Left lung (tissue), 10 donors: ENCODE data around the gene SH3BP5L. TPM values are rescaled to one million over a fixed set of nuclear protein-coding genes. Genes with fewer than 3 reads are reported as not detected.
A peak's percentile ranks its signal among the peaks of the same experiment; 100 is the strongest.
"Not testable (repeated sequence)": the region's sequence is repeated elsewhere in the genome, so short reads cannot be mapped to it uniquely, and the experiment has no call there.

Source experiments
- ATAC-seq: fragments of 200-7000 bp; cut with Tn5 transposase; one replicate; pipeline ENCODE4 v1.9.1; 2020; ENCODE audit warnings: moderate library complexity
- DNase-seq, 4 donors: peaks; one replicate each; pipeline ENCODE4 v3.0.0-alpha.2; 2013 to 2020
- H3K27ac ChIP-seq, 2 donors: fragments of 200-600 bp; sonication (generic) in 1 of 2; one replicate each; pipeline versions ENCODE4 v1.5.0 to v1.8.0; 2020 to 2021
- H3K27me3 ChIP-seq, 2 donors: fragments of 200-600 bp; sonication (generic) in 1 of 2; one replicate each; pipeline versions ENCODE4 v1.5.0 to v1.8.0; 2020 to 2021
- H3K36me3 ChIP-seq, 2 donors: fragments of 200-600 bp; sonication (generic) in 1 of 2; one replicate each; pipeline versions ENCODE4 v1.5.0 to v1.8.0; 2020 to 2021
- H3K4me1 ChIP-seq, 2 donors: fragments of 200-600 bp; one replicate each; pipeline ENCODE4 v1.8.0; 2021
- H3K4me3 ChIP-seq, 2 donors: fragments of 200-600 bp; sonication (generic) in 1 of 2; one replicate each; pipeline versions ENCODE4 v1.5.0 to v1.8.0; 2020 to 2021; ENCODE audit warnings: mild to moderate bottlenecking in 1 of 2
- H3K9me3 ChIP-seq, 2 donors: fragments of 200-600 bp; sonication (generic) in 1 of 2; one replicate each; pipeline versions ENCODE4 v1.5.0 to v1.8.0; 2020 to 2021
- CTCF ChIP-seq, 2 donors: fragments of 200-600 bp; sonication (generic) in 1 of 2; IDR thresholded peaks; one replicate each; pipeline versions ENCODE4 v1.5.0 to v1.8.0; 2021; ENCODE audit warnings: antibody characterized with exemption in 2 of 2
- intact Hi-C, 2 donors: fragments of 100-400 bp; cut with DNase I; formaldehyde crosslinking; loops; one replicate each; pipeline versions ENCODE4 v1.11.2 to v1.14.2; 2022
- polyA plus RNA-seq, 6 donors: library from polyadenylated mRNA; unstranded; fragments of 120-200 nt; gene quantifications; one replicate each; pipeline ENCODE4 v1.2.1, GENCODE V29; 2013; ENCODE audit not compliant: insufficient read length in 6 of 6
- total RNA-seq, 2 donors: library from RNA; stranded (reverse); fragmentation: NEBNext Ultra II Directional; extraction: Animal tissue kit (Norgen Biotek cat#: 25700); gene quantifications; one replicate each; pipeline ENCODE4 v1.2.1, GENCODE V29; 2021
- donor health status: DM: no; HTN: yes; CAD: no.
- donor health status: DM: no; HTN: no; CAD: no.

SH3BP5L gene
- total and polyA plus RNA-seq, 8 donors: 23.0 to 26.5 (median 23.9) TPM

- Histone ChIP-seq H3K27me3 (no peaks in the 10 kb centered on the region), H3K4me1 (peaks cover 0 to 51% of the 10 kb centered on the region in 2 donors), H3K27ac (peak overlapping the region in 1 of 2 donors; percentile 90), H3K36me3 (peaks cover 0 to under 1% of the 10 kb centered on the region in 2 donors), H3K9me3 (no peaks in the 10 kb centered on the region), H3K4me3 (no peak overlapping the region)
- DNase-seq (no peak), ATAC-seq (peak; percentile 43)
- intact Hi-C loops: loop anchor here in 1 of 2 donors (5.0 kb wide), 1 partner anchor 179 kb away; no protein-coding TSS in a partner anchor
- no peak for TF ChIP-seq CTCF (IDR thresholded peaks at IDR 0.05)
These were observed 19.8 kb downstream of the SH3BP5L start for GRCh38 chr1:248805876-248806275.

- intact Hi-C loops: loop anchor here in 1 of 2 donors (5.0 kb wide), 1 partner anchor 178 kb away; no protein-coding TSS in a partner anchor
- H3K9me3 ChIP-seq: no peaks in the 10 kb centered on the region
- H3K4me3 ChIP-seq: no peak overlapping the region
- DNase-seq (no peak), ATAC-seq (peak; percentile 71)
- no peak for TF ChIP-seq CTCF (IDR thresholded peaks at IDR 0.05)
- peak overlapping the region in 1 of 2 donors; percentile 90 for H3K27ac ChIP-seq
- H3K4me1 ChIP-seq: peaks cover 0 to 44% of the 10 kb centered on the region in 2 donors
- H3K36me3 ChIP-seq: no peaks in the 10 kb centered on the region
- H3K27me3 ChIP-seq: no peaks in the 10 kb centered on the region
These were observed 20.7 kb downstream of the SH3BP5L start for GRCh38 chr1:248804771-248805681.

- DNase-seq, intact Hi-C loops, H3K4me3 ChIP-seq, H3K9me3 ChIP-seq, ATAC-seq, H3K27me3 ChIP-seq, H3K36me3 ChIP-seq: not testable (repeated sequence)
- Histone ChIP-seq H3K27ac (peak overlapping the region in 1 of 2 donors; percentile 90), H3K4me1 (peaks cover 0 to 41% of the 10 kb centered on the region in 2 donors)
These were observed 22.2 kb downstream of the SH3BP5L start for GRCh38 chr1:248803501-248803900.

GRCh38 chr1:248802454-248802853, 23.3 kb downstream of the SH3BP5L start:
- intact Hi-C loops: no loop called here
- H3K4me1 ChIP-seq: peaks cover 0 to 37% of the 10 kb centered on the region in 2 donors
- H3K27me3 ChIP-seq: no peaks in the 10 kb centered on the region
- DNase-seq (no peak), ATAC-seq (no peak)
- TF ChIP-seq CTCF (IDR thresholded peaks at IDR 0.05): no peak
- no peaks in the 10 kb centered on the region for H3K9me3 ChIP-seq
- H3K4me3 ChIP-seq: no peak overlapping the region
- no peak overlapping the region for H3K27ac ChIP-seq
- H3K36me3 ChIP-seq: no peaks in the 10 kb centered on the region

- H3K27ac ChIP-seq: no peak overlapping the region
- no peak for DNase-seq
- H3K9me3 ChIP-seq: no peaks in the 10 kb centered on the region
- no peaks in the 10 kb centered on the region for H3K36me3 ChIP-seq
- no peak for ATAC-seq
- no peaks in the 10 kb centered on the region for H3K27me3 ChIP-seq
- peaks cover 0 to 18% of the 10 kb centered on the region in 2 donors for H3K4me1 ChIP-seq
- no peak overlapping the region for H3K4me3 ChIP-seq
- intact Hi-C loops: no loop called here
- no peak for TF ChIP-seq CTCF (IDR thresholded peaks at IDR 0.05)
These were observed 25.3 kb downstream of the SH3BP5L start for GRCh38 chr1:248800459-248800858.
